ENCODE data around the gene RIBC2. TPM values are rescaled to one million over a fixed set of nuclear protein-coding genes. Genes with fewer than 3 reads are reported as not detected.

RIBC2 gene
- polyA plus RNA-seq, 2 of the 4 experiments (the other 2 are of a cell fraction): 3.0 to 3.8 TPM

GRCh38 chr22:45452565-45453379 lies 39.3 kb downstream of the RIBC2 start (continued):
- TF ChIP-seq HDAC2 (IDR thresholded peaks at IDR 0.05) (no peak), ESRRA (IDR thresholded peaks at IDR 0.05; ENCODE audit: borderline replicate concordance, low read length) (no peak), NPAS2 (CRISPR knock-in tag; IDR thresholded peaks at IDR 0.05; ENCODE audit: borderline replicate concordance) (no peak), CEBPB (IDR thresholded peaks at IDR 0.05) (no peak), PHF8 (IDR thresholded peaks at IDR 0.05; ENCODE audit: borderline replicate concordance, low read depth) (no peak), TP53 (CRISPR knock-in tag; IDR thresholded peaks at IDR 0.05) (no peak), RARB (CRISPR knock-in tag; IDR thresholded peaks at IDR 0.05) (no peak), FOSL2 (IDR thresholded peaks at IDR 0.05) (no peak), FOSL2 (CRISPR knock-in tag; IDR thresholded peaks at IDR 0.05) (no peak)

- H3K4me2 ChIP-seq: no peak overlapping the region
- ATAC-seq (no peak), DNase-seq (ENCODE audit: low read depth in 1 of 2, low spot score in 1 of 2) (no peak), FAIRE-seq (no peak)
- TF ChIP-seq FOXS1 (CRISPR knock-in tag; IDR thresholded peaks at IDR 0.05) (no peak), ZFP36 (IDR thresholded peaks at IDR 0.05; ENCODE audit: borderline replicate concordance, partially characterized antibody) (no peak), MYC (IDR thresholded peaks at IDR 0.05; ENCODE audit: borderline replicate concordance, low read length) (no peak), KDM5A (IDR thresholded peaks at IDR 0.05) (no peak), NPAS2 (CRISPR knock-in tag; IDR thresholded peaks at IDR 0.05; ENCODE audit: borderline replicate concordance) (no peak)
- TF ChIP-seq, protein P1, sequence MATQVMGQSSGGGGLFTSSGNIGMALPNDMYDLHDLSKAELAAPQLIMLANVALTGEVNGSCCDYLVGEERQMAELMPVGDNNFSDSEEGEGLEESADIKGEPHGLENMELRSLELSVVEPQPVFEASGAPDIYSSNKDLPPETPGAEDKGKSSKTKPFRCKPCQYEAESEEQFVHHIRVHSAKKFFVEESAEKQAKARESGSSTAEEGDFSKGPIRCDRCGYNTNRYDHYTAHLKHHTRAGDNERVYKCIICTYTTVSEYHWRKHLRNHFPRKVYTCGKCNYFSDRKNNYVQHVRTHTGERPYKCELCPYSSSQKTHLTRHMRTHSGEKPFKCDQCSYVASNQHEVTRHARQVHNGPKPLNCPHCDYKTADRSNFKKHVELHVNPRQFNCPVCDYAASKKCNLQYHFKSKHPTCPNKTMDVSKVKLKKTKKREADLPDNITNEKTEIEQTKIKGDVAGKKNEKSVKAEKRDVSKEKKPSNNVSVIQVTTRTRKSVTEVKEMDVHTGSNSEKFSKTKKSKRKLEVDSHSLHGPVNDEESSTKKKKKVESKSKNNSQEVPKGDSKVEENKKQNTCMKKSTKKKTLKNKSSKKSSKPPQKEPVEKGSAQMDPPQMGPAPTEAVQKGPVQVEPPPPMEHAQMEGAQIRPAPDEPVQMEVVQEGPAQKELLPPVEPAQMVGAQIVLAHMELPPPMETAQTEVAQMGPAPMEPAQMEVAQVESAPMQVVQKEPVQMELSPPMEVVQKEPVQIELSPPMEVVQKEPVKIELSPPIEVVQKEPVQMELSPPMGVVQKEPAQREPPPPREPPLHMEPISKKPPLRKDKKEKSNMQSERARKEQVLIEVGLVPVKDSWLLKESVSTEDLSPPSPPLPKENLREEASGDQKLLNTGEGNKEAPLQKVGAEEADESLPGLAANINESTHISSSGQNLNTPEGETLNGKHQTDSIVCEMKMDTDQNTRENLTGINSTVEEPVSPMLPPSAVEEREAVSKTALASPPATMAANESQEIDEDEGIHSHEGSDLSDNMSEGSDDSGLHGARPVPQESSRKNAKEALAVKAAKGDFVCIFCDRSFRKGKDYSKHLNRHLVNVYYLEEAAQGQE (IDR thresholded peaks at IDR 0.05): no peak
- no peaks in the 10 kb centered on the region for H3K9me3 ChIP-seq
- H3K27ac ChIP-seq: no peak overlapping the region
- H3K4me3 ChIP-seq: no peak overlapping the region
- ChIA-PET CTCF (interaction anchor here (2.2 kb wide), 1 partner anchor 13 kb away, joined by 7 read pairs; no protein-coding TSS in a partner anchor), POLR2A (no interaction called here)
- 93% methylated on average over 6 of the region's 6 CpGs for WGBS (ENCODE audit: missing lambda C conversion rate)
- H3K4me1 ChIP-seq: 0 out of 3 replicates have a peak, but pooled peaks cover 3% of the 10 kb centered on the region
Observed at GRCh38 chr22:45453764-45454163, 40.3 kb downstream of the RIBC2 start.

GRCh38 chr22:45454275-45454674 lies 40.8 kb downstream of the RIBC2 start:
- no peak overlapping the region for H3K4me3 ChIP-seq
- H3K4me1 ChIP-seq: 0 out of 3 replicates have a peak, but pooled peaks cover 3% of the 10 kb centered on the region
- no peaks in the 10 kb centered on the region for H3K9me3 ChIP-seq
- no peak for TF ChIP-seq CBX2 (IDR thresholded peaks at IDR 0.05; ENCODE audit: borderline replicate concordance, low read depth)
- TF ChIP-seq PHF8 (IDR thresholded peaks at IDR 0.05; ENCODE audit: borderline replicate concordance, low read depth): no peak
- TF ChIP-seq ZSCAN20 (CRISPR knock-in tag; IDR thresholded peaks at IDR 0.05): no peak
- TF ChIP-seq CBX8 (IDR thresholded peaks at IDR 0.05): no peak
- TF ChIP-seq, protein P2, sequence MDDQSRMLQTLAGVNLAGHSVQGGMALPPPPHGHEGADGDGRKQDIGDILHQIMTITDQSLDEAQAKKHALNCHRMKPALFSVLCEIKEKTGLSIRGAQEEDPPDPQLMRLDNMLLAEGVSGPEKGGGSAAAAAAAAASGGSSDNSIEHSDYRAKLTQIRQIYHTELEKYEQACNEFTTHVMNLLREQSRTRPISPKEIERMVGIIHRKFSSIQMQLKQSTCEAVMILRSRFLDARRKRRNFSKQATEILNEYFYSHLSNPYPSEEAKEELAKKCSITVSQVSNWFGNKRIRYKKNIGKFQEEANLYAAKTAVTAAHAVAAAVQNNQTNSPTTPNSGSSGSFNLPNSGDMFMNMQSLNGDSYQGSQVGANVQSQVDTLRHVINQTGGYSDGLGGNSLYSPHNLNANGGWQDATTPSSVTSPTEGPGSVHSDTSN (IDR thresholded peaks at IDR 0.05): no peak
- TF ChIP-seq BCL3 (IDR thresholded peaks at IDR 0.05): no peak
- FAIRE-seq (no peak), ATAC-seq (no peak), DNase-seq (ENCODE audit: low read depth in 1 of 2, low spot score in 1 of 2) (no peak)
- 68% methylated on average over 4 of the region's 4 CpGs for WGBS (ENCODE audit: missing lambda C conversion rate)
- no peak overlapping the region for H3K27ac ChIP-seq
- ChIA-PET POLR2A (no interaction called here), CTCF (interaction anchor here (2.2 kb wide), 1 partner anchor 13 kb away, joined by 7 read pairs; no protein-coding TSS in a partner anchor)
- H3K4me2 ChIP-seq: no peak overlapping the region
